ENCODE measurements around the gene IFT122.

IFT122 gene

GRCh38 chr3:129460572-129460971 is 20.5 kb downstream of the IFT122 start:
- Histone ChIP-seq H2AFZ (ENCODE audit: low read length) (no peak overlapping the region), H4K20me1 (ENCODE audit: insufficient read depth, low read length) (no peaks in the 10 kb centered on the region), H3K79me2 (ENCODE audit: insufficient read depth, low read length) (no peaks in the 10 kb centered on the region), H3K9me2 (ENCODE audit: low read depth, low read length) (no peaks in the 10 kb centered on the region), H3K4me2 (ENCODE audit: low read length) (no peak overlapping the region), H3K27me3 (ENCODE audit: insufficient read depth, low read length) (no peaks in the 10 kb centered on the region), H3K4me3 (ENCODE audit: low read depth, low read length, poor library complexity, severe bottlenecking) (no peak overlapping the region), H3K9me3 (ENCODE audit: low read length) (no peaks in the 10 kb centered on the region), H3K36me3 (ENCODE audit: insufficient read depth, low read length) (peaks cover 7% of the 10 kb centered on the region; the same call in 1 of the 2 replicates), H3K9ac (ENCODE audit: low read length) (no peak overlapping the region), H3F3A (ENCODE audit: insufficient read depth, low read length) (no peaks in the 10 kb centered on the region), H3K4me1 (ENCODE audit: insufficient read depth, low read length, severe bottlenecking) (no peaks in the 10 kb centered on the region), H3K27ac (ENCODE audit: low read depth, low read length, poor library complexity, severe bottlenecking) (no peak overlapping the region)
- TF ChIP-seq CTCF (IDR thresholded peaks at IDR 0.05; ENCODE audit: low read length), result no peak
- no peak for TF ChIP-seq EZH2 (IDR thresholded peaks at IDR 0.05; ENCODE audit: borderline replicate concordance, low read length)

GRCh38 chr3:129461022-129461421 is 21.0 kb downstream of the IFT122 start:
- Histone ChIP-seq H3K9me3 (ENCODE audit: low read length) (no peaks in the 10 kb centered on the region), H3K9ac (ENCODE audit: low read length) (no peak overlapping the region), H3F3A (ENCODE audit: insufficient read depth, low read length) (no peaks in the 10 kb centered on the region), H3K27ac (ENCODE audit: low read depth, low read length, poor library complexity, severe bottlenecking) (no peak overlapping the region), H3K36me3 (ENCODE audit: insufficient read depth, low read length) (peaks cover 7% of the 10 kb centered on the region; the same call in 1 of the 2 replicates), H3K9me2 (ENCODE audit: low read depth, low read length) (no peaks in the 10 kb centered on the region), H3K27me3 (ENCODE audit: insufficient read depth, low read length) (no peaks in the 10 kb centered on the region), H4K20me1 (ENCODE audit: insufficient read depth, low read length) (no peaks in the 10 kb centered on the region), H3K79me2 (ENCODE audit: insufficient read depth, low read length) (no peaks in the 10 kb centered on the region), H3K4me2 (ENCODE audit: low read length) (no peak overlapping the region), H3K4me1 (ENCODE audit: insufficient read depth, low read length, severe bottlenecking) (no peaks in the 10 kb centered on the region), H2AFZ (ENCODE audit: low read length) (no peak overlapping the region), H3K4me3 (ENCODE audit: low read depth, low read length, poor library complexity, severe bottlenecking) (no peak overlapping the region)
- TF ChIP-seq CTCF (IDR thresholded peaks at IDR 0.05; ENCODE audit: low read length) (no peak), EZH2 (IDR thresholded peaks at IDR 0.05; ENCODE audit: borderline replicate concordance, low read length) (no peak)

GRCh38 chr3:129461461-129462146 is 21.6 kb downstream of the IFT122 start:
- Histone ChIP-seq H4K20me1 (ENCODE audit: insufficient read depth, low read length) (no peaks in the 10 kb centered on the region), H3K9ac (ENCODE audit: low read length) (no peak overlapping the region), H3K9me2 (ENCODE audit: low read depth, low read length) (no peaks in the 10 kb centered on the region), H3K4me2 (ENCODE audit: low read length) (no peak overlapping the region), H3K79me2 (ENCODE audit: insufficient read depth, low read length) (no peaks in the 10 kb centered on the region), H3K36me3 (ENCODE audit: insufficient read depth, low read length) (peaks cover 7% of the 10 kb centered on the region; the same call in 1 of the 2 replicates), H3K9me3 (ENCODE audit: low read length) (no peaks in the 10 kb centered on the region), H3K4me1 (ENCODE audit: insufficient read depth, low read length, severe bottlenecking) (no peaks in the 10 kb centered on the region), H2AFZ (ENCODE audit: low read length) (no peak overlapping the region), H3K27me3 (ENCODE audit: insufficient read depth, low read length) (no peaks in the 10 kb centered on the region), H3K4me3 (ENCODE audit: low read depth, low read length, poor library complexity, severe bottlenecking) (no peak overlapping the region), H3K27ac (ENCODE audit: low read depth, low read length, poor library complexity, severe bottlenecking) (no peak overlapping the region), H3F3A (ENCODE audit: insufficient read depth, low read length) (no peaks in the 10 kb centered on the region)
- TF ChIP-seq CTCF (IDR thresholded peaks at IDR 0.05; ENCODE audit: low read length) (no peak), EZH2 (IDR thresholded peaks at IDR 0.05; ENCODE audit: borderline replicate concordance, low read length) (no peak)
